Transverse colon (tissue), 3 donors: ENCODE results near the gene ENOX1.

Source experiments
- CTCF ChIP-seq, 5 experiments: fragments of 200-600 bp in 3 of 5; fragments of 450-650 bp in 2 of 5; sonication (generic) in 3 of 5; IDR thresholded peaks; 1 replicate in 2 of 5; 2 replicates in 3 of 5; pipeline ENCODE4 v1.5.1; 2016 to 2017; ENCODE audit warnings: antibody characterized with exemption in 5 of 5, inconsistent platforms in 3 of 5, mild to moderate bottlenecking in 2 of 5, moderate library complexity in 1 of 5
- EP300 ChIP-seq: sonication (generic); formaldehyde crosslinking; IDR thresholded peaks from one replicate; pipeline ENCODE4 v1.6.1; 2017; ENCODE audit warnings: antibody characterized with exemption, low read depth

- TF ChIP-seq CTCF (IDR thresholded peaks at IDR 0.05) (no peak), EP300 (no peak)
Measured at GRCh38 chr13:43512221-43512620, 274.6 kb downstream of the ENOX1 start.
